Right kidney (tissue), 9 donors: ENCODE data around the gene ELF4.

Experiments used
- DNase-seq: peaks from one replicate; pipeline ENCODE4 v3.0.0-alpha.2; 2016
- long read RNA-seq, 8 donors: transcript quantifications; one replicate each; lab custom pipeline, GENCODE V29; 2026

The ELF4 gene
- long read RNA-seq, donor 1, full-length matches to known transcripts, result 2 of 2 reads
- long read RNA-seq, donor 1, partial matches to known transcripts, result 0 of 2 reads
- long read RNA-seq, donor 1, other reads (novel, unspliced or antisense), result 0 of 2 reads
- long read RNA-seq, donor 2, result 0 reads
- long read RNA-seq, donor 3, full-length matches to known transcripts, result 1 of 1 reads
- long read RNA-seq, donor 3, partial matches to known transcripts, result 0 of 1 reads
- long read RNA-seq, donor 3, other reads (novel, unspliced or antisense), result 0 of 1 reads
- long read RNA-seq, donor 4, full-length matches to known transcripts, result 2 of 2 reads
- long read RNA-seq, donor 4, partial matches to known transcripts, result 0 of 2 reads
- long read RNA-seq, donor 4, other reads (novel, unspliced or antisense), result 0 of 2 reads
- long read RNA-seq, donor 5, full-length matches to known transcripts, result 4 of 4 reads
- long read RNA-seq, donor 5, partial matches to known transcripts, result 0 of 4 reads
- long read RNA-seq, donor 5, other reads (novel, unspliced or antisense), result 0 of 4 reads
- long read RNA-seq, donor 6, full-length matches to known transcripts, result 1 of 1 reads
- long read RNA-seq, donor 6, partial matches to known transcripts, result 0 of 1 reads
- long read RNA-seq, donor 6, other reads (novel, unspliced or antisense), result 0 of 1 reads
- long read RNA-seq, donor 7, full-length matches to known transcripts, result 2 of 2 reads
- long read RNA-seq, donor 7, partial matches to known transcripts, result 0 of 2 reads
- long read RNA-seq, donor 7, other reads (novel, unspliced or antisense), result 0 of 2 reads
- long read RNA-seq, donor 8, full-length matches to known transcripts, result 2 of 2 reads
- long read RNA-seq, donor 8, partial matches to known transcripts, result 0 of 2 reads
- long read RNA-seq, donor 8, other reads (novel, unspliced or antisense), result 0 of 2 reads

- no peak for DNase-seq
Measured at GRCh38 chrX:130110379-130111219, at the start of gene ELF4. Gene ELF4, minus strand, starts transcription at chrX:130110497. Its CDS starts 29,167 bp downstream, at chrX:130081330.

- no peak for DNase-seq
Measured at GRCh38 chrX:130159776-130160175, 49.5 kb upstream of the ELF4 start.

- DNase-seq, result no peak
Measured at GRCh38 chrX:130158311-130158710, 48.0 kb upstream of the ELF4 start.

GRCh38 chrX:130155564-130155963 lies 45.3 kb upstream of the ELF4 start:
- DNase-seq, result no peak

GRCh38 chrX:130147631-130148030 lies 37.3 kb upstream of the ELF4 start:
- no peak for DNase-seq

GRCh38 chrX:130145123-130145522 lies 34.8 kb upstream of the ELF4 start:
- no peak for DNase-seq

- no peak for DNase-seq
Measured at GRCh38 chrX:130144509-130144908, 34.2 kb upstream of the ELF4 start.

GRCh38 chrX:130139474-130140201 lies 29.3 kb upstream of the ELF4 start:
- DNase-seq, result no peak

GRCh38 chrX:130136961-130137360 lies 26.7 kb upstream of the ELF4 start:
- no peak for DNase-seq

GRCh38 chrX:130136496-130136895 lies 26.2 kb upstream of the ELF4 start:
- DNase-seq, result no peak

- no peak for DNase-seq
Measured at GRCh38 chrX:130130990-130131389, 20.7 kb upstream of the ELF4 start.

GRCh38 chrX:130125091-130125874 lies 15.0 kb upstream of the ELF4 start:
- DNase-seq, result no peak

GRCh38 chrX:130124577-130124976 lies 14.3 kb upstream of the ELF4 start:
- DNase-seq, result no peak

GRCh38 chrX:130121505-130121800 lies 11.2 kb upstream of the ELF4 start:
- DNase-seq, result no peak

- DNase-seq, result peak; percentile 86
Measured at GRCh38 chrX:130120746-130121504, 10.6 kb upstream of the ELF4 start.

GRCh38 chrX:130120321-130120731 lies 10.0 kb upstream of the ELF4 start:
- peak; percentile 20 for DNase-seq

- no peak for DNase-seq
Measured at GRCh38 chrX:130119312-130119898, 9.1 kb upstream of the ELF4 start.

GRCh38 chrX:130118441-130119311 lies 8.4 kb upstream of the ELF4 start:
- DNase-seq, result no peak

- no peak for DNase-seq
Measured at GRCh38 chrX:130117166-130117565, 6.9 kb upstream of the ELF4 start.
